DOHH2 (cell line): Measurements from ENCODE around the gene PYDC2.

Experiments
- EZH2phosphoT487 ChIP-seq: fragments of 200-600 bp; sonication (generic); IDR thresholded peaks from 2 replicates; pipeline ENCODE4 v1.6.1; 2017; ENCODE audit warnings: borderline replicate concordance, mild to moderate bottlenecking, antibody characterized with exemption, low read length, moderate library complexity, mixed read lengths
- TF ChIP-seq, protein P1 (sequence below): fragments of 200-600 bp; sonication (generic); IDR thresholded peaks from one replicate; pipeline ENCODE4 v1.5.1; 2014; ENCODE audit warnings: antibody characterized with exemption, mild to moderate bottlenecking, low read depth, low read length; ENCODE audit not compliant: poor library complexity, severe bottlenecking

DNA sequence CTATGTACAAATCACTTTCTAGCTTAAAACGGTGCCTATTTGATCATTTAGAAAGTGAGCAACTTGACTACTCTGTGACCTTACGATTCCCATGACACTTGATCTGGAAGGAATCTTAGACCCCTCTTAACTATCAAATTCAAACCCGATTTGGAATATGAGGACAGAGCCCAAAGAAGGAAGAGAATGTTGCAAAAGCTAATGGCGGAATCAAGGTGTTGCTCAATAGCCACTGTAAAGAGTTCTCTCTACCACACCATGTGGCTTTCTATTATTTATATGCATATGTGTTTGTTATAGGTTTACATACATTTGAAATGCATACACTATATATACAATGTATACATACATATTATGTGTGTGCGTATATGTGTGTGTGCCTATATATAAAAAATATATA is 39.9 kb downstream of the PYDC2 start:
- TF ChIP-seq, protein P1, sequence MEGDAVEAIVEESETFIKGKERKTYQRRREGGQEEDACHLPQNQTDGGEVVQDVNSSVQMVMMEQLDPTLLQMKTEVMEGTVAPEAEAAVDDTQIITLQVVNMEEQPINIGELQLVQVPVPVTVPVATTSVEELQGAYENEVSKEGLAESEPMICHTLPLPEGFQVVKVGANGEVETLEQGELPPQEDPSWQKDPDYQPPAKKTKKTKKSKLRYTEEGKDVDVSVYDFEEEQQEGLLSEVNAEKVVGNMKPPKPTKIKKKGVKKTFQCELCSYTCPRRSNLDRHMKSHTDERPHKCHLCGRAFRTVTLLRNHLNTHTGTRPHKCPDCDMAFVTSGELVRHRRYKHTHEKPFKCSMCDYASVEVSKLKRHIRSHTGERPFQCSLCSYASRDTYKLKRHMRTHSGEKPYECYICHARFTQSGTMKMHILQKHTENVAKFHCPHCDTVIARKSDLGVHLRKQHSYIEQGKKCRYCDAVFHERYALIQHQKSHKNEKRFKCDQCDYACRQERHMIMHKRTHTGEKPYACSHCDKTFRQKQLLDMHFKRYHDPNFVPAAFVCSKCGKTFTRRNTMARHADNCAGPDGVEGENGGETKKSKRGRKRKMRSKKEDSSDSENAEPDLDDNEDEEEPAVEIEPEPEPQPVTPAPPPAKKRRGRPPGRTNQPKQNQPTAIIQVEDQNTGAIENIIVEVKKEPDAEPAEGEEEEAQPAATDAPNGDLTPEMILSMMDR: no peak
- no peak for TF ChIP-seq EZH2phosphoT487
